Mucosa of descending colon (tissue), 3 donors: ENCODE results near the gene CERS5. TPM values are rescaled to one million over a fixed set of nuclear protein-coding genes. Genes with fewer than 3 reads are reported as not detected.
"Not testable (repeated sequence)": the region's sequence is repeated elsewhere in the genome, so short reads cannot be mapped to it uniquely, and the experiment has no call there.

Experiments
- ATAC-seq: fragments of 200-7000 bp; cut with Tn5 transposase; one replicate; pipeline ENCODE4 v1.9.1; 2020; ENCODE audit warnings: mild to moderate bottlenecking, moderate library complexity
- DNase-seq, 3 donors: peaks; one replicate each; pipeline ENCODE4 v3.0.0-alpha.2; 2020
- H3K36me3 ChIP-seq: fragments of 200-600 bp; one replicate; pipeline ENCODE4 v1.8.0; 2021; ENCODE audit warnings: low read depth, mild to moderate bottlenecking
- H3K4me1 ChIP-seq: fragments of 200-600 bp; one replicate; pipeline ENCODE4 v1.8.0; 2021; ENCODE audit warnings: low read depth, mild to moderate bottlenecking
- H3K4me3 ChIP-seq: fragments of 200-600 bp; one replicate; pipeline ENCODE4 v1.8.0; 2021; ENCODE audit warnings: mild to moderate bottlenecking
- H3K9me3 ChIP-seq: fragments of 200-600 bp; one replicate; pipeline ENCODE4 v1.8.0; 2021; ENCODE audit warnings: mild to moderate bottlenecking
- CTCF ChIP-seq: fragments of 200-600 bp; IDR thresholded peaks from one replicate; pipeline ENCODE4 v1.8.0; 2022; ENCODE audit warnings: antibody characterized with exemption, mild to moderate bottlenecking
- intact Hi-C, 2 donors: fragments of 100-400 bp; cut with DNase I in 1 of 2; cut with micrococcal nuclease in 1 of 2; formaldehyde crosslinking; loops; one replicate each; pipeline versions ENCODE4 v1.11.0 to v1.11.1; 2022; cut with DNase I, micrococcal nuclease
- total RNA-seq, 3 donors: library from RNA; stranded (reverse); fragmentation: NEBNext Ultra II Directional in 2 of 3; extraction: Animal tissue kit (Norgen Biotek cat#: 25700) in 2 of 3; gene quantifications; one replicate each; pipeline versions ENCODE4 v1.2.1 to v1.2.4, GENCODE V29; 2021 to 2023
- donor health status: DM: no; HTN: no; CAD: no; lungs with moderate emphysema.
- donor health status: DM: no; HTN: no; CAD: no.
- donor health status: DM: no; HTN: yes; CAD: no.

CERS5 gene
- total RNA-seq, 3 donors from 2014 or later, result 21.0 to 26.2 (median 23.0) TPM

GRCh38 chr12:50086148-50086547 is 81.0 kb downstream of the CERS5 start:
- intact Hi-C loops, result no loop called here
- no peak for TF ChIP-seq CTCF
- Histone ChIP-seq H3K4me3 (no peak overlapping the region), H3K9me3 (no peaks in the 10 kb centered on the region), H3K4me1 (peaks cover 10% of the 10 kb centered on the region), H3K36me3 (peaks cover 6% of the 10 kb centered on the region)
- DNase-seq, result peak in 1 of 3 donors; percentile 34
- ATAC-seq, result no peak

GRCh38 chr12:50085615-50086072 is 81.5 kb downstream of the CERS5 start:
- H3K36me3 ChIP-seq, result peaks cover 6% of the 10 kb centered on the region
- H3K4me1 ChIP-seq, result peaks cover 10% of the 10 kb centered on the region
- intact Hi-C loops, result no loop called here
- peak overlapping the region; percentile 88 for H3K4me3 ChIP-seq
- no peak for TF ChIP-seq CTCF
- ATAC-seq (no peak), DNase-seq (no peak)
- H3K9me3 ChIP-seq, result no peaks in the 10 kb centered on the region

GRCh38 chr12:50084775-50085614 is 82.2 kb downstream of the CERS5 start, which contains the start of gene SMARCD1:
TSS of gene SMARCD1 (plus strand) at chr12:50085342. CDS start at chr12:50085370, 28 bp downstream.
- intact Hi-C loops, result no loop called here
- peaks cover 10% of the 10 kb centered on the region for H3K4me1 ChIP-seq
- H3K36me3 ChIP-seq, result peaks cover 5% of the 10 kb centered on the region
- TF ChIP-seq CTCF, result no peak
- H3K4me3 ChIP-seq, result peak within 1 kb of the TSS; percentile 88
- H3K9me3 ChIP-seq, result no peaks in the 10 kb centered on the region
- peak; percentile 92 for ATAC-seq
- DNase-seq, result peak; percentile 92 to 96 (median 92)

GRCh38 chr12:50084409-50084774 is 82.8 kb downstream of the CERS5 start:
- ATAC-seq, DNase-seq, H3K9me3 ChIP-seq, H3K36me3 ChIP-seq, intact Hi-C loops: not testable (repeated sequence)
- Histone ChIP-seq H3K4me3 (peak overlapping the region; percentile 88), H3K4me1 (peaks cover 10% of the 10 kb centered on the region)

GRCh38 chr12:50083301-50083700 is 83.9 kb downstream of the CERS5 start:
- intact Hi-C loops, result no loop called here
- ATAC-seq, result no peak
- no peaks in the 10 kb centered on the region for H3K36me3 ChIP-seq
- DNase-seq, result no peak
- TF ChIP-seq CTCF, result no peak
- H3K4me1 ChIP-seq, result peaks cover 10% of the 10 kb centered on the region
- H3K9me3 ChIP-seq, result no peaks in the 10 kb centered on the region
- H3K4me3 ChIP-seq, result no peak overlapping the region

- peak in 2 of 3 donors; percentile 71 to 72 for DNase-seq
- peak; percentile 76 for ATAC-seq
- Histone ChIP-seq H3K36me3 (no peaks in the 10 kb centered on the region), H3K4me3 (no peak overlapping the region), H3K9me3 (no peaks in the 10 kb centered on the region), H3K4me1 (peaks cover 10% of the 10 kb centered on the region)
- no peak for TF ChIP-seq CTCF
- intact Hi-C loops, result no loop called here
These were observed 84.5 kb downstream of the CERS5 start for GRCh38 chr12:50082644-50083043.
